Activated T-cell treated with anti-CD3 and anti-CD28 coated beads for 24 hours (primary cell): ENCODE data around the gene LIPJ.

Experiments used
- DNase-seq: peaks from one replicate; pipeline ENCODE4 v3.0.0-alpha.2; 2020; ENCODE audit warnings: low read depth

Gene LIPJ

GRCh38 chr10:88594482-88594881 lies 7.9 kb downstream of the LIPJ start:
- no peak for DNase-seq

DNA sequence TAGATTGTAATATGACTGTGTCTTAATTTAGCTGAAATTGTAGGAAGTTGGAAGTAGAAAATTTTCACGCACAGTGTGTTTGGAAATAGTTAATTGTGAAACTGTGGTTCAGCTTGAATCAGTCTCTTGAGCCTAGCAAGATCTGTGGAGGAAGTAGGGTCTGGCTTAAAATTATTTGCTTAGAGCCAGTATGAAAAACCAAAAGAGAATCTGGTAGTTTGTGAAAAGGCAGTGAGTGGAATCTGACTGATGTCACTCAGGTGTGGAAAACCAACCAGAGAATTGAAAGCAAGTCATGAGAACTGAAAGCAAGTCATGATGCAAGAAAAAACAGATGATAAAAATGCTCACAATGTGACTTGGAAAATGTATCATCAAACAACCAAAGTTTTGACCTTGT lies 11.5 kb downstream of the LIPJ start:
- DNase-seq, result no peak

DNA sequence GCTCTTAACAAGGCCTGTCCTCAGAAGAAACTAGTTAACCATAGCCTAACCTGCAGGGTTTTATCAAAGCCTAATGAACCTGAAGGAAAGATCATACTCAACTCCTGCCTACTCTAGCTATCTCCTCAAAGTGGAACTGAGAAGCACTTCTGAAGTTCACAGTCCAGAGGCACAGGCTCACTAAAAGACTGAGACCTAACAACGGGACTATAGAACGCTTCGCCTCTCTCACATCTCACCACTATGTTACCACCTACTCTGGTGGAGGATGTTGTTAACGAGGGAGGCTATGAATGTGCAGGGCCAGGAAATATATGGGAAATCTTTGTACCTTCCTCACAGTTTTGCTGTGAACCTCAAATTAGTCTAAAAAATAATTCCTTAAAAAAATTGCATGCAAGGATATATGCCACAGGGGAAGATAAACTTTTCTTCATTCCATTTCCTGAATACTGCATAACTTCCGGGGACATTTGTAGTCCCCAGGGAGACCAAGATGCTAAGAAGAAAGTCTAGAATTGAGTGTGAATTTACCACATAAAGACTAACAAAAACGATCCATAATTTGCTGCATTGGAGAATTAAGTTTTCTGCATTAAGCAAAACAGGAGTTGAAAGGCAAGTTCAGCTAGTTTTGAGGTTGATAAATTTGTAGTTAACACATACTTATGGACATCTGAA lies 21.6 kb downstream of the LIPJ start:
- no peak for DNase-seq

DNA sequence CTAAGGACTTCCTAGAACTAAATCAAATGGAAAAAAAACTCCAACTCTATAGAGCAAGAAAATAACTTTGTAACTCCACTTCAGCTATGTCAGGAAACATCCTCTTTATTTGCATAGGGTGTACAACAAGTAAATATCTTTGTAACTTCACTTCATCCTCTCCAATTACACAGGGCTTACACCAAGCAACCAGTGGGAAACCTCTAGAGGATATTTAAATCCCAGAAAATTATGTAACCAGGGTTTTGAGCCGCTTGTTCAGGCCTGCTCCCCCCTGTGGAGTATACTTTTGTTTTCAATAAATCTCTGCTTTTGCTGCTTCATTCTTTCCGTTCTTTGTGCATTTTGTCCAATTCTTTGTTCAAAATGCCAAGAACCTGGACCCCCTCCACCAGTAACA lies 22.2 kb downstream of the LIPJ start:
- DNase-seq, result no peak

- no peak for DNase-seq
These were observed 29.9 kb downstream of the LIPJ start for GRCh38 chr10:88616250-88616977.

- DNase-seq, result no peak
These were observed 31.3 kb downstream of the LIPJ start for GRCh38 chr10:88617772-88618300.

DNA sequence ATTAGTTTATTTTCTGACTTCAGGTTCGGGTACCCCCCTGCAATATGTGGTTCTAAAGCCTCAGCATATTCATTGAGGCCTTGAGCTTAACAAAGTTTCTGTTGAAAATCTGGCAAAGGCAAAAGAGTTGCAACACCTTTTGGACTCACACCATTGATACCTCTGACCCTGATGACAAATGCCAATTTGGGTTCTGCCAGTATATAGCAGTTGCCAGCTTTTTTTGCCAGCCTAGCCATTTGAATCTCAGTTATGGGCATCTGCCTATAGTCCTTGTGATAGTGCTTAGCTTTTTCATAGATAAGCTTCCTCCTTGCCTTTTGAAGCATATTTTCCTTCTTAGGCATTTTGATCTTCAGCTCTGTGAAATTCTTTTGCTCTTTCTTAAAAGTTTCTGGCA lies 31.9 kb downstream of the LIPJ start:
- DNase-seq, result no peak

DNA sequence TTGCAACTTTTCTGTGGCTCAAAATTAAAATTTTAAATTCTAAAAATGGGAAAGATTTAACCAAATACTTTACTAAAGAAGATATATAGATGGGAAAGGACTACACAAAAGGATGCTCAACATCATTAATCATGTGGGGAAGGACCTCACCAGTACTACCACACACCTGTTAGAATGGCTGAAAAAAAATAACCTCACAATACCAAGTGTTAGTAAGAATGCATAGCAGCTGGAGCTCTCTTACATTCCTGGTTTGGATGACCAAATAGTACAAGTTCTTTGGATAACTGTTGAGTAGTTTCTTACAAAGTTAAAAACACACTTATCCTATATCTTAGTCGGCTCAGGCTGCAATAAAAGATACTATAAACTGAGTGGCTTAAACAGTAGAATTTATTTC lies 33.9 kb downstream of the LIPJ start:
- no peak for DNase-seq

- no peak for DNase-seq
These were observed 37.3 kb downstream of the LIPJ start for GRCh38 chr10:88623835-88624234.

GRCh38 chr10:88624840-88625239 lies 38.3 kb downstream of the LIPJ start:
- DNase-seq, result no peak

GRCh38 chr10:88640186-88640585 lies 53.6 kb downstream of the LIPJ start:
- no peak for DNase-seq

DNA sequence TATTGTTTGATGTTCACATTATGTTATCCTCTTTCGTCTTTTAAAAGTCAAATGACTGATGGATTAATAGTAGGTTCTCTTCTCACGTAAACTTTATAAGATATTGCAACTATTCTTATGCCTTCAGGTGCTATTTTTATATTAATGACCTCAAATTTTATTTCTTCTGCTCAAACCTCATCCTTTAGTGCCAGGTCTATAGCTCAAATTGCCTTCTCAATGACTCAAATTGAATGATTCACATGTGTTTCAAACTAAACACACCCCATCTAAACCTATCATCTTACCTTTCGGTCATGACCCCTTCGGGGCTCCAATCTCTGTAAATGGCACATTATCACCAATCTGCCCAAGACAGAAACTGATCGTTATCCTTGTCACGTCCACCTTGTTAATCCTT lies 55.6 kb downstream of the LIPJ start:
- no peak for DNase-seq

DNA sequence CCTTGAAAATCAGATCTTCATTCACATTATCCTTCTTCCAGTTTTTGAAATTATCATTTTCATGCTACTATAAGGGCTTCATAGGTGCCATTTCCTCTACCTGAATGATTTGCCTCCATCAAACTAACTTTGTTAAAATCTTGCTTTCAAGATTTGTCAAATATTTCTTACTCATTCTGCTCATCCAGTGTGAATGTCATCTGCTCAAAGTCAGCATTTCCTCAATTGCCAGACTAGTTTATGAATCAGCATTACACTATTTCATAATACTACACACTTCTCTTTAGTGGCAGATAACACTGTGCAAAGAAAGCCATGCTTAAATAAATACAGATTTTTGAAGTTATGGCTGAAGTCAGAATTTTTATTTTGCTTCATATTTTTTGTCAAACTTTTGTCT lies 56.4 kb downstream of the LIPJ start:
- no peak for DNase-seq

DNA sequence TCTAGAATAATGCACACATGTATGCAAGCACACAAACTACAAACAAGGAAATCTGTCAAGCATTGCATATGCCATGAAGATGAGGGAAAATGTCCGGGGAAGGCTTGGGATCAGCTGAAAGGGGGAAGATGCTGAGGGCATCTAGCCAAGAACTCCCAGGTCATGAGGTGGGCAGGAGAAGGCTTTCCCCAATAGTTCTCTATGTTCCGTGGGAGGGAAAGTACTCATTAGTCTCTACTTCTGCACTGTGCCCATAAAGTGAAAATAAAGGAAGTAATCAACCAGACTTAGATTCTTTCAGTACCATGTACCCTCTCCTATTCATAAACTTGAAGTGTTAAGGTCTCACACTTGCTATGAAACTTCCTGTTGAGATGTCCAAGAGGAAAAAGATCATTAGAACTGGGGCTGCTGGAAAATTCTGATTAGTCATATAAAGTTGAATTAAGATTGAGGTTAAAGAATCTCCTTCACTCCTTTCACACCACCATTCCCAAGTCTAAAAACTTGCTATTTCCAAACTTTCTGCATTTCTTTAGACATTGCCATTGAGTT lies 60.6 kb downstream of the LIPJ start:
- DNase-seq, result no peak

DNA sequence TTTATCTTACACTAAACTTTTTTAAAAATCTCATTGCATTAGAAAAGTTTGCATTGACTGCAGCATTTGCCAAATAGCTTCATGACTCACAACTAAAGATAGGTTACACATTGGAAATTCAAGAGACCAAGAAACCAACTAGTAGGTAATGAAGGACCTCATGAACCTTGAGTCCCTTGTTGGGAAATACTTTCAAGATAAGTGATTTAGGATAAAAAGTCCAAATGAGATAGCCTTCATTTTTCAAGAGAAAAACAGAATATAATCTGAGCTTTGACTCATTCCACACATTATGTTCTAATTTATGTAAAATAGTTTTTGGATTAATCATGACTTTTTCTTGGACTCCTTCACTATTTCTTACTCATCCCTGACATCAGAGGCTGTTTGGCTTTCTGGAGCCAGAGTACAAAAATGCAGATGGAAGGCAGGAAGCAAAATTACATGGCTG lies 64.6 kb downstream of the LIPJ start:
- no peak for DNase-seq

GRCh38 chr10:88652616-88653015 lies 66.1 kb downstream of the LIPJ start:
- no peak for DNase-seq
